Kasumi-1 (cell line): ENCODE measurements around the gene TTYH2.

Experiments used
- DNase-seq, 2 experiments: peaks; one replicate each; lab custom pipeline; 2025; lab: John Stamatoyannopoulos, UW

Gene TTYH2

DNA sequence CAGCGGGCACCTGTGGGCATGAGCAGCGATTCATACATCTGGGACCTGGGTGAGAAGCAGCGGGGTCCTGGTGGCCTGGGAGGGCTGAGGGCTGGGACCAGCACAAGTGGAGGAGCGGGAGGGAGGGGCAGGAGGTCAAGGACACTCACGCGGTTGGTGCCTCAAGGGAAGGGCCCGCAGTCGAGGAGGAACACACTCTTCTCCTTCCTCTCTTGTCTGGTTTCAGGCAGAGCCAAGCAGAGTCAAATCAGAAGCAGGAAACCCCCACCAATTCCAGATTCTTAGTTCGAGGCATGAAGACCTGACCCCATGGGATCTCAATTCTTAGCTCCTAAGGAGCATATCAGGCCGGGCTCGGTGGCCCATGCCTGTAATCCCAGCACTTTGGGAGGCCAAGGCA is 76.3 kb downstream of the TTYH2 start:
- no peak for DNase-seq

- DNase-seq: no peak
Observed at GRCh38 chr17:74290340-74290739, 77.0 kb downstream of the TTYH2 start.

DNA sequence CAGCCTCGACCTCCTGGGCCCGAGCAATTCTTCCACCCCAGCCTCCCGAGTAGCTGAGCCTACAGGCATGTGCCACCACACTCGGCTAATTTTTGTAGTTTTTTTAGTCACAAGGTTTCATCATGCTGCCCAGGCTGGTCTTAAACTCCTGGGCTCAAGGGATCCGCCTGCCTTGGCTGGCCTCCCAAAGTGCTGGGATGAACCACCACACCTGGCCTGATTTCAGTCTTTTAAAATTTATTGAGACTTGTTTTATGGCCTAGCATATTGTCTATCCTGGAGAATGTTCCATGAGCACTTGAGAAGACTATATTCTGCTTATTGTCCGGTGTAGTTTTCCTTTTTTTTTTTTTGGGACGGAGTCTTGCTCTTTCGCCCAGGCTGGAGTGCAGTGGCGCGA is 79.1 kb downstream of the TTYH2 start:
- no peak for DNase-seq

DNA sequence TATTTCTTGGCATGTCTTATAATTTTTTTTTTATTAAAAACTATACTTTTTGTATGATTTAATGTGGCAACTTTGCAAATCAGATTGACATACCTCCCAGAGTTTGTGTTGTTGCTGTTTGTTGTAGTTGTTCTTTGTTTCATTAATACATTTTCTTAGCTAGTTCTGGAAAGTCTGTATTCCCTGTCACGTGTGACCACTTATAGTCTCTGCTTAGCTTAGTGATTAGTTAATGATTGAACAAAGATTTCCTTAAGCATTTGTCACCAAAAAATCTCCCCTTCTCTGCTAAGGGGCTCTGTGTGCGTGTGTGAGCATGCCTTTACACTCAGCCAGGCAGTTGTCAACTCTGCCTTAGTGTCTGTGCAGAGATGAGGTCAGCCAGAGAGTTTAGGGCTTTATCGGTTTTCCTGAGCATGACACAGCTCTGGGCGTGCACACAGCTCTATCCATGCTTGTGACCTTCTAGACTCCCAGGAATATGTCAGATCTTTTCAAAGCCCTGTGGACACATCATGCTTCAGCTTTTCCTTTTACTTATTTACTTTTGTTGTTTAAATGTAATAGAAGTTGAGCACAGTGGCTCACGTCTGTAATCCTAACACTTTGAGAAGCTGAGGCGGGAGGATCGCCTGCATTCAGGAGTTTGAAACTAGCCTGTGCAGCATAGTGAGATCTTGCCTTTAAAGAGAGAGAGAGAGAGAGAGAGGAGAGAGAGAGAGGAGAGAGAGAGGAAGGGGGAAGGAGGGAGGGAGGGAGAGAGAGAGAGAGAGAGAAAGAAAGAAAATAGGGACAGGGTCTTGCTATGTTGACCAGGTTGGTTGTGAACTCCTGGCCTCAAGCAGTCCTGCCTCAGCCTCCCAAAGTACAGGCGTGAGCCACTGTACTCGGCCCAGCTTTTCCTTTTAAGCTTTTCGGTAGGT is 82.5 kb downstream of the TTYH2 start:
- no peak for DNase-seq

GRCh38 chr17:74296548-74296936 is 83.2 kb downstream of the TTYH2 start:
- peak; percentile 88 to 90 for DNase-seq

DNA sequence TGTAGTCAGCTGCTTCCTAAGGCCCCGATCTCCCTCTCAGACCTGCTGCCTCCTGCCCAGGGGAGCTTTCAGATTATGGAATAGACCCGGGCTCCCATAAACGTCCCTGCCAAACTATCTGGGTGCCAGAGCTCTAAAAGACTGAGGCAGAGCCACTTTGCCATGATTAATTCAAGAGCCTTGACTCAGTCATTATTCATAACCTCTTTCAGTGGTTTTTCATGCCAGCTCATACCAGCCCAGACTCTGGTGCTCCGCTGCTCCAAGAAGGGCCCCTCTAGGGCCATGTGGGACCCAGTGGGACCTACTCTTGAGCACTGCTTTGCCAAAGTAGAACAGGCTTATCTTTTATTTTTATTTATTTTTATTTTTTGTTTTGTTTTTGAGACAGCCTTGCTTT is 84.6 kb downstream of the TTYH2 start:
- no peak for DNase-seq

GRCh38 chr17:74298778-74299177 is 85.4 kb downstream of the TTYH2 start:
- no peak for DNase-seq

- no peak for DNase-seq
Observed at GRCh38 chr17:74299226-74300009, 86.0 kb downstream of the TTYH2 start.

DNA sequence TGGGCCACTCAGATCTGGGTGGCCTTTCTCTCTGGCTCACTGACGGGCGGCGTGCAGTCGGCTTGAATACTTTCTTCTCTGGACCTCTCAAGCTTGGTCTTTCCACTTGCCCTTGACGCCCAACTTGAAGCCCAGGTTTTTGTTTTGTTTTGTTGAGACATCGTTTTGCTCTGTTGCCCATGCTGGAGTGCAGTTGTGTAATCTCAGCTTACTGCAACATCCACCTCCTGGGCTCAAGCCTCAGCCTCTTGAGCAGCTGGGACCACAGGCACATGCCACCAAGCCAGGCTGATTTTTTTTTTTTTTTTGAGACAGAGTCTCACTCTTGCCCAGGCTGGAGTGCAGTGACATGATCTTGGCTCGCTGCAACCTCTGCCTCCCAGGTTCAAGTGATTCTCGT is 89.9 kb downstream of the TTYH2 start:
- no peak for DNase-seq

GRCh38 chr17:74304184-74304583 is 90.8 kb downstream of the TTYH2 start:
- DNase-seq: no peak

DNA sequence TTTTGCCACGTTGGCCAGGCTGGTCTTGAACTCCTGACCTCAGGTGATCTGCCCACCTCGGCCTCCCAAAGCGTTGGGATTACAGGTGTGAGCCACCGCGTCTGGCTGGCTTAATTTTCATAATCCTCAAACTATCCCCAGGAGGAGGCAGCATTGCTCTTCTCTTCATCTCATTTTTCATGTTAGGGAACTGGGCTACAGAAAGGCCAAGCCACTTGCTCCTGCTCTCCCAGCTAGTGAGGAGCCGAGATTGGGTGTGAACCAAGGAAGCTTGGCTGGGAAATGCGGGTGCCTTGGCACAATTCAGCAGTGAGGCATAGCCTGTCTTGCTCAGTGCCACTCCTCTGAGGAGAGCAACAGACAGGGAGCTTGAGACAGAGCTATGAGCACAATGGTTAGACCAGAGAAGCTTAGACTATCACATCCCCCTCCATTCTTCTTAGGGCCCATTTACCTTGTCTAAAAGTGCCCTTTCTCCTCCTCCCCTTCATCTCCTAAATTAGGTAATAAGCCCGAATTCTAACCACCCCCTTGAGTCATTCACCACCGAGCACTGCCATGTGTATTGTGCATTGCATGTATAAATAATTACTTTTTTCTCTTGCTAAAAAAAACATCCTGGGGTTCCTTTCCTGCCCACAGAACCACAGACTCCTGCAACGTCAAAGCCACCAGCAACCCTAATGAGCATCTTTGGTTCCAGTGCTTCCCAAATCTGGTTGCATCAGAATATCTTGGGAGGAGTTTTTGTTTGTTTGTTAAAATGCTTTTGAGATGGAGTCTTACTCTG is 92.7 kb downstream of the TTYH2 start:
- peak; percentile 8 to 27 for DNase-seq

DNA sequence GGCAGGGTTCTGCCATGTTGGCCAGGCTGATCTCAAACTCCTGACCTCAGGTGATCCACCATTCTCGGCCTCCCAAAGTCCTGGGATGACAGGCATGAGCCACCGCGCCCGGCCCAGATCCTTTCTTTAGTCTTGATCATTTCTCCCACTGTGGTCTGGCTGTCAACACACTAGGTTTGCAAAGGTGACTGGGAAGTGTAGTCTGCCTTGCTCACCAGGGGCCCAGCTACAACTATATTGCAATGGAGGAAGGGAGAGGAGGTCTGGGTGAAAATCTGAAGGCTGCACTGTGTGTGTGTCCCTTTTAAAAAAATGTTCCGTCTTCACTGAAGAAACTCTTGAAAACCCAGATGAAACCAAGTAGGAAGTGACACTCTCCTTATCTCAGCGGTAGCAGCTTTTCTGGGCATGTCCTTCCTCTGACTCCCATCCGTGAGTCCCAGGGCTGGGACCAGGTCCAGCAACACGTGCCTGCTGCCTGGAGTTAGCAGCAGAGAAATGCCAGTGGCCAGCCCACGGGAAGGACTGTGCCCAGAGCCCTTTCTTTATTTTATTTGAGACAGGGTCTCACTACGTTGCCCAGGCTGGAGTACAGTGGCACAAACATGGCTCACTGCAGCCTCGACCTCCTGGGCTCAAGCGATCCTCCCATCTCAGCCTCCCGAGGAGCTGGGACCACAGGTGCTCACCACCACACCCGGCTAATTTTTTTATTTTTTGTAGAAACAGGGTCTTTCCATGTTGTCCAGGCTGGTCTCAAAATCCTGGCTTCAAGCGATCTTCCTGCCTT is 94.8 kb downstream of the TTYH2 start:
- peak; percentile 55 to 75 for DNase-seq

DNA sequence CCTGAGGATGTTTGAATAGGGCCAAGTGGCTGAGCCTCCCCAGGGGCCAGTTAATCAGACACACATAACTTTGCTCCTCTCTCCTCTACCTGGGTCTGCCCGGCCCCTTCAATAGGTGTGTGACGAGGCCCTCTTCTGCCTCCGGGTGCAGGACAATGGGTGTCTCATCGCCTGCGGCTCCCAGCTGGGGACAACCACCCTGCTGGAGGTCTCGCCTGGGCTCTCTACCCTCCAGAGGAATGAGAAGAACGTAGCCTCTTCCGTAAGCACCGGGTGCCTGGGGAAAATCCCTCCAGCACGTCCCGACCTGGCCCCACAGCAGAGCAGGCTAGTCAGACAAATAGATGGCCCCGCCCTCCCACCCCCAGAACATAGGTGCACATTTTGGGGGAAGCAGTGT is 96.5 kb downstream of the TTYH2 start:
- no peak for DNase-seq
